Tibial artery (tissue), 4 donors: ENCODE data around the gene MTHFD2.

Source experiments
- DNase-seq, 2 donors: peaks; one replicate each; pipeline ENCODE4 v3.0.0-alpha.2; 2019
- H3K27ac ChIP-seq, 2 donors: fragments of 200-600 bp; sonication (generic) in 1 of 2; 1 replicate in 1 of 2; 2 replicates in 1 of 2; pipeline ENCODE4 v1.5.1; 2018 to 2019; ENCODE audit warnings: mild to moderate bottlenecking in 1 of 2
- H3K27me3 ChIP-seq, 2 donors: fragments of 200-600 bp; sonication (generic) in 1 of 2; one replicate each; pipeline versions ENCODE4 v1.5.1 to v1.6.0; 2016 to 2019
- H3K36me3 ChIP-seq, 3 donors: fragments of 200-600 bp; sonication (generic) in 2 of 3; one replicate each; pipeline ENCODE4 v1.5.1; 2016 to 2019; ENCODE audit warnings: mild to moderate bottlenecking in 2 of 3
- H3K4me1 ChIP-seq, 4 donors: fragments of 200-600 bp; sonication (generic) in 2 of 4; 1 replicate in 3 of 4; 2 replicates in 1 of 4; pipeline ENCODE4 v1.5.1; 2016 to 2019
- H3K4me3 ChIP-seq, 2 donors: fragments of 200-600 bp; sonication (generic) in 1 of 2; 1 replicate in 1 of 2; 2 replicates in 1 of 2; pipeline ENCODE4 v1.5.1; 2018 to 2019; ENCODE audit warnings: mild to moderate bottlenecking in 2 of 2
- H3K9me3 ChIP-seq, 3 donors: fragments of 200-600 bp; sonication (generic) in 1 of 3; one replicate each; pipeline ENCODE4 v1.5.1; 2016 to 2019
- intact Hi-C: fragments of 100-400 bp; cut with DNase I; formaldehyde crosslinking; loops from one replicate; pipeline ENCODE4 v1.15.0; 2023; ENCODE audit warnings: low total_unique reads
- TF ChIP-seq, protein P1 (sequence below), 2 experiments: fragments of 200-600 bp in 1 of 2; fragments of 450-650 bp in 1 of 2; IDR thresholded peaks; one replicate each; pipeline ENCODE4 v1.5.1; 2017 to 2019; ENCODE audit warnings: antibody characterized with exemption in 2 of 2, mild to moderate bottlenecking in 1 of 2, moderate library complexity in 1 of 2

MTHFD2 gene

DNA sequence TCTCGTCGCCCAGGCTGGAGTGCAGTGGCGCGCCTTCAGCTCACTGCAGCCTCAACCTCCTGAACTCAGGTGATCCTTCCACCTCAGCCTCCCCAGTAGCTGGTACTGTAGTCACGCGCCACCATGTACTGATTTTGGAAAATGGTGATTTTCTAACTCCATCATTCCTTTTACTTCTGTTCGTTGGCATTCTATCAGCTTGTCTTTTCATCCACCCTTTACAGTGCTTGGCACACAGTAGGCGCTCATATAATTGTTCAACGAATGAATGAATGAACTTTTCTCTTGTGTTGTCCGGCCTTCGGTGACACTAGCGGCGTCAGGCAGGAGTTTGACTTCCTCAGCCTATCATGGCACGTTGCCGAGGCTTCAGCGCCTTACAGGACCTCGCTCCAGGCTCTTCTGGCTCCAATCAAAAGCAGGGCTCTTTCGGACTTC lies 373 bp upstream of the MTHFD2 start:
- TF ChIP-seq, protein P1, sequence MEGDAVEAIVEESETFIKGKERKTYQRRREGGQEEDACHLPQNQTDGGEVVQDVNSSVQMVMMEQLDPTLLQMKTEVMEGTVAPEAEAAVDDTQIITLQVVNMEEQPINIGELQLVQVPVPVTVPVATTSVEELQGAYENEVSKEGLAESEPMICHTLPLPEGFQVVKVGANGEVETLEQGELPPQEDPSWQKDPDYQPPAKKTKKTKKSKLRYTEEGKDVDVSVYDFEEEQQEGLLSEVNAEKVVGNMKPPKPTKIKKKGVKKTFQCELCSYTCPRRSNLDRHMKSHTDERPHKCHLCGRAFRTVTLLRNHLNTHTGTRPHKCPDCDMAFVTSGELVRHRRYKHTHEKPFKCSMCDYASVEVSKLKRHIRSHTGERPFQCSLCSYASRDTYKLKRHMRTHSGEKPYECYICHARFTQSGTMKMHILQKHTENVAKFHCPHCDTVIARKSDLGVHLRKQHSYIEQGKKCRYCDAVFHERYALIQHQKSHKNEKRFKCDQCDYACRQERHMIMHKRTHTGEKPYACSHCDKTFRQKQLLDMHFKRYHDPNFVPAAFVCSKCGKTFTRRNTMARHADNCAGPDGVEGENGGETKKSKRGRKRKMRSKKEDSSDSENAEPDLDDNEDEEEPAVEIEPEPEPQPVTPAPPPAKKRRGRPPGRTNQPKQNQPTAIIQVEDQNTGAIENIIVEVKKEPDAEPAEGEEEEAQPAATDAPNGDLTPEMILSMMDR (IDR thresholded peaks at IDR 0.05): no peak

DNA sequence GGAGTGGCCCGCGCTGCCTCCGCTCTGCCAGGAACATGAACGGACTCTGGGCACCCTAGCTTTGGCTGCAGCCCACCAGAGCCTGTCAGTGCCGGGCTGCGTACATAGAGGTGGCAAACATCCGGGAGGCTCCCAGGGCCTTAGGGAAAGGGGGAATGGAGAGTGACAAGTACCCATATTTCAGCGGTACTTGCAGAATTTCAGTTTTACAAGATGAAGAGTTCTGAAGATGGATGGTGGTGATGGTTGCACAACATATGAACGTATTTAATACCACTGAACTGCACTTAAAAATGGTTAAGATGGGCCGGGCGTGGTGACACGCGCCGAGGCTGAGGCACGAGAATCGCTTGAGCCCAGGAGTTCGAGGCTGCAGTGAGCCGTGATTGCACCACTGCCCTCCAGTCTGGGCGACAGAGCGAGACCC lies 873 bp downstream of the MTHFD2 start:
- Histone ChIP-seq H3K27ac (peak overlapping the region; percentile 95 to 97), H3K27me3 (no peaks in the 10 kb centered on the region), H3K4me3 (peak overlapping the region; percentile 91 to 97), H3K4me1 (peaks cover 0 to 46% (median 34%) of the 10 kb centered on the region in 4 donors), H3K36me3 (no peaks in the 10 kb centered on the region), H3K9me3 (no peaks in the 10 kb centered on the region)
- no peak for DNase-seq
- intact Hi-C loops: loop anchor here (2.0 kb wide), 1 partner anchor 18 kb away; no protein-coding TSS in a partner anchor
- TF ChIP-seq, protein P1 (IDR thresholded peaks at IDR 0.05): no peak

More for the DNA sequence above, 373 bp upstream of the MTHFD2 start:
- Histone ChIP-seq H3K9me3 (no peaks in the 10 kb centered on the region), H3K4me1 (peaks cover 0 to 34% (median 23%) of the 10 kb centered on the region in 4 donors), H3K4me3 (peak overlapping the region; percentile 91 to 97), H3K27ac (peak overlapping the region; percentile 95 to 97), H3K27me3 (no peaks in the 10 kb centered on the region), H3K36me3 (no peaks in the 10 kb centered on the region)
- DNase-seq: no peak
- intact Hi-C loops: loop anchor here (2.0 kb wide), 1 partner anchor 17 kb away; no protein-coding TSS in a partner anchor

DNA sequence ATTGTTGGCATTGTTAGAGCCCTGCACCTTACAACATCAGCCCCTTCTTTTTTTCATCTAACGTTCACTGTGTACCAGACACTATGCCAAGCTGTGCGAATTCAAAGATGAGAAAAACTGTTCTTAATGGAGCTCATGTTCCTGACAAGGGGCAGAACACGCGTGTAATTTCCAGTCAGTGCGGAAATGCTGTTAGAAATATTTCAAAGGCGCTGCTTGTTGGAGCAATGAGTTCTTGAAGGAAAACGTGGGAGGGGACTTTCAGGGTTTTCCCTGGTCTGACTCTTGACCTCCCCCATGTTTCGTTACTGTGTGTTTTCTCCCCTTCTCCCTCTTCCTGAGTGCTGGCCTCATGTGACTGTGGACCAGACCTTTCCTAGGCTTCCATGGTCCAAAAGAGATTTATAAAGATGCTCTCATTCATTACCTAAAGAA lies 1.5 kb downstream of the MTHFD2 start:
- H3K4me3 ChIP-seq: peak overlapping the region; percentile 91 to 97

DNA sequence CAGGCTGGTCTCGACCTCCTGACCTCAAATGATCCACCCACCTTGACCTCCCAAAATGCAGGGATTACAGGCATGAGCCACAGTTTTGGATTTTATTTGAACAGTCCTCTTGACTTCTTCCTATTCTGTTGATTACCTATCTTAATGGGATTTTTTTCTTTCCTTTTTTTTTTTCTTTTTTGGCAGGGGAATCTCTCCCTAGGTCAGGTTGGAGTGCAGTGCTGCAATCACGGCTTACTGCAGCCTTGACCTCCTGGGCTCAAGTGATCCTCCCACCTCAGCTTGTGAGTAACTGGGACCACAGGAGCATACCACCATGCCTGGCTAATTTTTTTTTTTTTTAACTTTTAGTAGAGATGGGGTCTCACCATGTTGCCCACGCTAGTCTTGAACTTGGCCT lies 2.8 kb downstream of the MTHFD2 start:
- H3K4me3 ChIP-seq: peak overlapping the region; percentile 91 to 97
- TF ChIP-seq, protein P1 (IDR thresholded peaks at IDR 0.05): no peak
- no peak for DNase-seq
- intact Hi-C loops: no loop called here
- H3K27ac ChIP-seq: peak overlapping the region; percentile 95 to 97
- H3K36me3 ChIP-seq: peaks cover 0 to 4% (median 0%) of the 10 kb centered on the region in 3 donors
- H3K9me3 ChIP-seq: no peaks in the 10 kb centered on the region
- H3K4me1 ChIP-seq: peaks cover 0 to 65% (median 54%) of the 10 kb centered on the region in 4 donors
- H3K27me3 ChIP-seq: no peaks in the 10 kb centered on the region

More for the DNA sequence above, 1.5 kb downstream of the MTHFD2 start:
- Histone ChIP-seq H3K9me3 (no peaks in the 10 kb centered on the region), H3K27ac (peak overlapping the region; percentile 95 to 97), H3K4me1 (peaks cover 0 to 52% (median 40%) of the 10 kb centered on the region in 4 donors), H3K27me3 (no peaks in the 10 kb centered on the region), H3K36me3 (peaks cover 0 to 4% (median 0%) of the 10 kb centered on the region in 3 donors)
- intact Hi-C loops: loop anchor here (2.0 kb wide), 1 partner anchor 19 kb away; no protein-coding TSS in a partner anchor
- DNase-seq: no peak
- TF ChIP-seq, protein P1 (IDR thresholded peaks at IDR 0.05): no peak

DNA sequence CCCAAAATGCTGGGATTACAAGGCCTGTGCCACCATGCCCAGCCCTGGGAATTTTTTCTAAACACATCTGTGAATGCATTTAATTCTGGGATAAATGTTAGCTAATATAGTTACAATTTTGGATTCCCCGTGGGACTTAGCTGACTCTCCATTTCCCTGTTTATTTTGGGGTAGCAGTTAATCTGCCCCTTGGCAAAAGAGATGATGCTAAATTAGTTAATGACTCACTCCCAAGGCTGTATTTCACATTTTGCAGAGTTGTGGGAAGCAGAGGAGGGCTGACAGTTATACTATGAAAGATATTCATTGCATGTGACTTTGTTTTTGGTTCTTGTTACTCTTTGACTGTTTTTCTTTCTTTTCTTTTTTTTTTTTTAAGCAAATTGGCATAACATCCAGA lies 3.2 kb downstream of the MTHFD2 start:
- TF ChIP-seq, protein P1 (IDR thresholded peaks at IDR 0.05): no peak
- H3K27me3 ChIP-seq: no peaks in the 10 kb centered on the region
- peaks cover 0 to 4% (median 1%) of the 10 kb centered on the region in 3 donors for H3K36me3 ChIP-seq
- peak in 1 of 2 donors; percentile 44 for DNase-seq
- peaks cover 0 to 69% (median 58%) of the 10 kb centered on the region in 4 donors for H3K4me1 ChIP-seq
- no peaks in the 10 kb centered on the region for H3K9me3 ChIP-seq
- peak overlapping the region; percentile 91 to 97 for H3K4me3 ChIP-seq
- intact Hi-C loops: no loop called here
- peak overlapping the region; percentile 95 to 97 for H3K27ac ChIP-seq
